ENCODE results near the gene ODAD4.
"Not testable (repeated sequence)": the region's sequence is repeated elsewhere in the genome, so short reads cannot be mapped to it uniquely, and the experiment has no call there.

ODAD4 gene

DNA sequence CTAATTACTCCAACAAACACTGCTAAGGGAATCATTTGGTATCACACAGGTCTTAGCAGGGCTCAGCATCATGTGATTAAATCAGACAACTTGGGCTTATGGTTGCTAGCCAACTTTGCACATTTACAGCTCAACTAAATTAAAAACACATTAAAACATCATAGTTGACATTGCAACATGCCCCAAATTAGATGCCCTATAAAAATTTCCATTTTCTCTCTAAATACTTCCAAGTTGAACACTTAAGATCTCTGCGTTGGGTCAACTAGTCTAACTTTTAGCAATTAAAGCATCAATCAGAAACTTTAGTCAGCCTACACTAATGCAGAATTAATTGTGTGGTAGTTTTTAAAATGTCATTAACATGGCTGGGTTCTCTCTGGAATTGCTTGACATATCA, 74.7 kb downstream of the ODAD4 start:
- DNase-seq: no peak

DNA sequence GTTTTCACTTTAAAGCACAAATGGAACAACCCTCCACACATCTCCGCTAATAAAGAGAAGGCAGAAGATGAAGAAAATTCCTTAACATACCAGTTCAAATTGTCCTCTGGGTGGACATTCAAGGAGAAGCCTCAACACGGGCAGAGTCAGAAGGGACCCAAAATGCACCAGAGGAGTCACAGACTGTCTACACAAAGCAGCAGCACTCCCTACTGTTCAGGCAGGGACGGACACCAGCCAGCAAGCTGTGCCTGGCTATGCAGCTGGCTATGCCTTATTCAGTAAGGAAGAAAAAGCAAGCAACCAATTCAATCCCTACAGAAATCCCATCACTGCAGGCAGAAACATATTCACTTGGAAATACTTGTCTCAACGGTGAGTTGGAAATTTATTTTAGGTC, 78.8 kb downstream of the ODAD4 start:
- no peak for DNase-seq

DNA sequence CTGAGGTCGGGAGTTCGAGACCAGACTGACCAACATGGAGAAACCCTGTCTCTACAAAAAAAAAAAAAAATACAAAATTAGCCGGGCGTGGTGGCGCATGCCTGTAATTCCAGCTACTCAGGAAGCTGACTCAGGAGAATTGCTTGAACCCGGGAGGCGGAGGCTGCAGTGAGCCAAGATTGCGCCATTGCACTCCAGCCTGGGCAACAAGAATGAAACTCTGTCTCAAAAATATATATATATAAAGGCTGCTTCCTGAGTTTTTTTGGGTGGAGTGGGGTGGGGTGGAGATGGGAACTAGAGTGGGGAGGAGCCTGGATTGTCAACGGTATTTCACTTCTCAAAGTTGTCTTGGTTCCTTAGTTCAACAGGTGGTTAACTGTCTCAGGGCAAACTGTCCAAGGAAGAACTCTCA, 79.9 kb downstream of the ODAD4 start:
- not testable (repeated sequence) for DNase-seq

DNA sequence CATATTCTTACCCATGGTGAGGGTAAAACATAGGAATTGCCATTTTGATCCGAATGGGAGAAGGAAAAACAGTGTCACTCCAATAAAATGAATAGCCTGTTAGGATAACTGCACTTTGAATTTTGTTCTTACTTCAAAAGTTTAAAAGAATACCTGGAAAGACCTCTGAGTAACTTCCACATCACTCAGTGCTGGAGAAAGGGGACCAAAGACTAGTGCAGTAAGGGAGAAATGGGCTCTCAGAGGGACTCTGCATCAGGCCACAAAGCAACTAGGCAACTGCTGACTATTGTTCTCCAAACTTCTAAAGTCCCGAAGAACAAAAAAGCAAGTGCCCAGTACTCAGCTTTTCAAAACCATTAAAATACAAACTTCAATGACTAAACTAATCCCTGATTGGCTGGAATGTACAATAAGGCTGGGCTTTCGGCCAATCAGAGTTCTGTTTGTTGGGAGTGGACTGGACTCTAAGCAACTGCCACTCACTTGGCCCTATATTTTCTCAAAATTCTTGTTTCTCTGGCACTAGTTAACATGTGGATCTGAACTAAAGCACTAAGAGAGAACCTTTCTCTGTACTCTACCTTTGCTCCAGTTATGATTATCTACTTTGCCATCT, 80.6 kb downstream of the ODAD4 start:
- no peak for DNase-seq

DNA sequence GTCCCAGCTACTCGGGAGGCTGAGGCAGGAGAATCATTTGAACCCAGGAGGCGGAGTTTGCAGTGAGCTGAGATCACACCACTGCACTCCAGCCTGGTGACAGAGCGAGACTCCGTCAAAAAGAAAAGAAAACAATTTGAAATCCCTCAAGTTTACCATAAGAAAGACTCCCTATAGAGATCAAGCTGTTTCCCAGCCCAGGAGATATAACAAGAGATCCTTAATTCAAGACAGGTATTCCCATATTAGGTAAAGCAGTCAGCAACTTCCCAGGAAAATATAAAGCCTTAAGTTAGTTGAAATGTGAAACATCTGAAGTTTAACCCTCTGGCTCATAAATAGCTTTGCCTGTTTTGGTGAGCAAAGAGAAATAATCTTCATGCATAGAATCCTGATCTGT, 81.9 kb downstream of the ODAD4 start:
- DNase-seq: not testable (repeated sequence)

DNA sequence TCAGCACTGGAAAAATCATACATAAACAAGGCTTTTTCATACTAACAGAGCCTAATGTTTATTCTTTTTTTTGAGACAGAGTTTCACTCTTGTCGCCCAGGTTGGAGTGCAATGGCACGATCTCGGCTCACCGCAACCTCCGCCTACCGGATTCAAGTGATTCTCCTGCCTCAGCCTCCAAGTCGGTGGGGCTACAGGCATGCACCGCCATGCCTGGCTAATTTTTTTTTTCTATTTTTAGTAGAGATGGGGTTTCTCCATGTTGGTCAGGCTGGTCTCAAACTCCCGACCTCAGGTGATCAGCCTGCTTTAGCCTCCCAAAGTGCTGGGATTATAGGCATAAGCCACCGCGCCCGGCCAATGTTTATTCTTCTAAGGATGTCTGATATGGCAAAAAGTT, 83.3 kb downstream of the ODAD4 start:
- DNase-seq: not testable (repeated sequence)

Measured in T1000 (cell line).